Colonic mucosa (tissue), 4 donors: Measurements from ENCODE around the gene MKRN2OS. TPM values are rescaled to one million over a fixed set of nuclear protein-coding genes. Genes with fewer than 3 reads are reported as not detected.

Source experiments
- DNase-seq: peaks from one replicate; pipeline ENCODE4 v3.0.0-alpha.2; 2020
- H3K27ac ChIP-seq: fragments of 200-600 bp; one replicate; pipeline ENCODE4 v1.8.0; 2021
- H3K27me3 ChIP-seq: fragments of 200-600 bp; one replicate; pipeline ENCODE4 v1.8.0; 2021
- H3K36me3 ChIP-seq: fragments of 200-600 bp; one replicate; pipeline ENCODE4 v1.8.0; 2021
- H3K4me1 ChIP-seq: fragments of 200-600 bp; one replicate; pipeline ENCODE4 v1.8.0; 2021; ENCODE audit warnings: mild to moderate bottlenecking
- H3K4me3 ChIP-seq: fragments of 200-600 bp; one replicate; pipeline ENCODE4 v1.8.0; 2021
- H3K9ac ChIP-seq, 2 donors: one replicate each; pipeline ENCODE4 v1.7.0; 2013; ENCODE audit warnings: control low read depth in 2 of 2, low read depth in 2 of 2, low read length in 2 of 2
- H3K9me3 ChIP-seq: fragments of 200-600 bp; one replicate; pipeline ENCODE4 v1.8.0; 2021
- intact Hi-C: fragments of 100-400 bp; cut with DNase I; formaldehyde crosslinking; loops from one replicate; pipeline ENCODE4 v1.14.1; 2022
- total RNA-seq, 2 donors: library from RNA; stranded (reverse); fragmentation: NEBNext Ultra II Directional in 1 of 2; extraction: Animal tissue kit (Norgen Biotek cat#: 25700) in 1 of 2; gene quantifications; one replicate each; pipeline ENCODE4 v1.2.1, GENCODE V29; 2021
- TF ChIP-seq, protein P1 (sequence below): fragments of 200-600 bp; IDR thresholded peaks from one replicate; pipeline ENCODE4 v1.8.0; 2022; ENCODE audit warnings: antibody characterized with exemption, mild to moderate bottlenecking
- donor health status: healthy.
- donor health status: DM: no; HTN: no; CAD: no.
- donor health status: DM: no; HTN: no; CAD: no.

Gene MKRN2OS
- total RNA-seq, 2 donors from 2014 or later: 6.1 to 6.5 TPM

- peaks cover 7% of the 10 kb centered on the region for H3K4me1 ChIP-seq
- DNase-seq: no peak
- H3K27ac ChIP-seq: no peak overlapping the region
- no peaks in the 10 kb centered on the region for H3K9me3 ChIP-seq
- intact Hi-C loops: no loop called here
- no peak overlapping the region for H3K9ac ChIP-seq
- no peaks in the 10 kb centered on the region for H3K36me3 ChIP-seq
- H3K27me3 ChIP-seq: no peaks in the 10 kb centered on the region
- TF ChIP-seq, protein P1, sequence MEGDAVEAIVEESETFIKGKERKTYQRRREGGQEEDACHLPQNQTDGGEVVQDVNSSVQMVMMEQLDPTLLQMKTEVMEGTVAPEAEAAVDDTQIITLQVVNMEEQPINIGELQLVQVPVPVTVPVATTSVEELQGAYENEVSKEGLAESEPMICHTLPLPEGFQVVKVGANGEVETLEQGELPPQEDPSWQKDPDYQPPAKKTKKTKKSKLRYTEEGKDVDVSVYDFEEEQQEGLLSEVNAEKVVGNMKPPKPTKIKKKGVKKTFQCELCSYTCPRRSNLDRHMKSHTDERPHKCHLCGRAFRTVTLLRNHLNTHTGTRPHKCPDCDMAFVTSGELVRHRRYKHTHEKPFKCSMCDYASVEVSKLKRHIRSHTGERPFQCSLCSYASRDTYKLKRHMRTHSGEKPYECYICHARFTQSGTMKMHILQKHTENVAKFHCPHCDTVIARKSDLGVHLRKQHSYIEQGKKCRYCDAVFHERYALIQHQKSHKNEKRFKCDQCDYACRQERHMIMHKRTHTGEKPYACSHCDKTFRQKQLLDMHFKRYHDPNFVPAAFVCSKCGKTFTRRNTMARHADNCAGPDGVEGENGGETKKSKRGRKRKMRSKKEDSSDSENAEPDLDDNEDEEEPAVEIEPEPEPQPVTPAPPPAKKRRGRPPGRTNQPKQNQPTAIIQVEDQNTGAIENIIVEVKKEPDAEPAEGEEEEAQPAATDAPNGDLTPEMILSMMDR: no peak
- H3K4me3 ChIP-seq: no peak overlapping the region
Observed at GRCh38 chr3:12562451-12562850, 17.2 kb upstream of the MKRN2OS start.

- no peaks in the 10 kb centered on the region for H3K36me3 ChIP-seq
- no peak for DNase-seq
- TF ChIP-seq, protein P1: no peak
- no peak overlapping the region for H3K27ac ChIP-seq
- no peaks in the 10 kb centered on the region for H3K27me3 ChIP-seq
- H3K9ac ChIP-seq: no peak overlapping the region
- H3K9me3 ChIP-seq: no peaks in the 10 kb centered on the region
- intact Hi-C loops: no loop called here
- peaks cover 7% of the 10 kb centered on the region for H3K4me1 ChIP-seq
- no peak overlapping the region for H3K4me3 ChIP-seq
Observed at GRCh38 chr3:12561397-12561796, 16.1 kb upstream of the MKRN2OS start.

GRCh38 chr3:12560505-12561190 is 15.3 kb upstream of the MKRN2OS start:
- no peaks in the 10 kb centered on the region for H3K36me3 ChIP-seq
- no peak for DNase-seq
- H3K27ac ChIP-seq: no peak overlapping the region
- TF ChIP-seq, protein P1: no peak
- intact Hi-C loops: no loop called here
- no peak overlapping the region for H3K4me3 ChIP-seq
- H3K9me3 ChIP-seq: no peaks in the 10 kb centered on the region
- peaks cover 7% of the 10 kb centered on the region for H3K4me1 ChIP-seq
- no peaks in the 10 kb centered on the region for H3K27me3 ChIP-seq
- H3K9ac ChIP-seq: no peak overlapping the region

GRCh38 chr3:12559520-12559919 is 14.2 kb upstream of the MKRN2OS start:
- Histone ChIP-seq H3K4me1 (peaks cover 7% of the 10 kb centered on the region), H3K4me3 (no peak overlapping the region), H3K9me3 (no peaks in the 10 kb centered on the region), H3K9ac (no peak overlapping the region), H3K27ac (no peak overlapping the region), H3K27me3 (no peaks in the 10 kb centered on the region), H3K36me3 (no peaks in the 10 kb centered on the region)
- TF ChIP-seq, protein P1: no peak
- no peak for DNase-seq
- intact Hi-C loops: no loop called here

DNA sequence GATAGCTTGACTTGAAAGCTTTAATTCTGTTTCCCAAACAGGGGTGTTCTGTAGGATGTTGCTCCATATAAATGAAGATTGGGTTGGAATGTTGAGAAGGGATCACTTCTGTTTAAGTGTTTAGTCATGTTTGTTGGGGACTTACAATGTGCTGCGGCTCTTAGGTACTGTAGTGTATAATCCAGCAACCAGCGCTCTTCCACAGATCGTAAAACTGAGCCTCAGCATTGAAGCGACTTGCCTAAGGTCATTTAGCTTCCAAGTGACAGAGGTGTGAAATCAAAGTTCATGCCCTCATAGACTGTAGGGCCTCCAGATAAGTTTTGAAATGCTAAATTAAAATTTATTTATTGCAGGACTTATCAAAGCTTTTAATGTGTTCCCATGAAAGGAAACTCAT is 13.4 kb upstream of the MKRN2OS start:
- Histone ChIP-seq H3K36me3 (no peaks in the 10 kb centered on the region), H3K9ac (peak overlapping the region in 1 of 2 donors; percentile 93), H3K9me3 (no peaks in the 10 kb centered on the region), H3K4me1 (peaks cover 7% of the 10 kb centered on the region), H3K4me3 (no peak overlapping the region), H3K27me3 (peaks cover 3% of the 10 kb centered on the region), H3K27ac (no peak overlapping the region)
- DNase-seq: peak; percentile 32
- intact Hi-C loops: no loop called here
- TF ChIP-seq, protein P1: no peak
